22Rv1 (cell line): Measurements from ENCODE around the gene UGT1A5.

Experiments used
- ZFX ChIP-seq: fragments of 450-650 bp; IDR thresholded peaks from 2 replicates; pipeline ENCODE4 v1.6.1; 2017; ENCODE audit warnings: antibody characterized with exemption, borderline replicate concordance
- TF ChIP-seq, protein P1 (sequence below): fragments of 450-650 bp; IDR thresholded peaks from 2 replicates; pipeline ENCODE4 v1.5.1; 2017; ENCODE audit warnings: mild to moderate bottlenecking

GRCh38 chr2:233822101-233822771 lies 109.5 kb downstream of the UGT1A5 start:
- TF ChIP-seq, protein P1, sequence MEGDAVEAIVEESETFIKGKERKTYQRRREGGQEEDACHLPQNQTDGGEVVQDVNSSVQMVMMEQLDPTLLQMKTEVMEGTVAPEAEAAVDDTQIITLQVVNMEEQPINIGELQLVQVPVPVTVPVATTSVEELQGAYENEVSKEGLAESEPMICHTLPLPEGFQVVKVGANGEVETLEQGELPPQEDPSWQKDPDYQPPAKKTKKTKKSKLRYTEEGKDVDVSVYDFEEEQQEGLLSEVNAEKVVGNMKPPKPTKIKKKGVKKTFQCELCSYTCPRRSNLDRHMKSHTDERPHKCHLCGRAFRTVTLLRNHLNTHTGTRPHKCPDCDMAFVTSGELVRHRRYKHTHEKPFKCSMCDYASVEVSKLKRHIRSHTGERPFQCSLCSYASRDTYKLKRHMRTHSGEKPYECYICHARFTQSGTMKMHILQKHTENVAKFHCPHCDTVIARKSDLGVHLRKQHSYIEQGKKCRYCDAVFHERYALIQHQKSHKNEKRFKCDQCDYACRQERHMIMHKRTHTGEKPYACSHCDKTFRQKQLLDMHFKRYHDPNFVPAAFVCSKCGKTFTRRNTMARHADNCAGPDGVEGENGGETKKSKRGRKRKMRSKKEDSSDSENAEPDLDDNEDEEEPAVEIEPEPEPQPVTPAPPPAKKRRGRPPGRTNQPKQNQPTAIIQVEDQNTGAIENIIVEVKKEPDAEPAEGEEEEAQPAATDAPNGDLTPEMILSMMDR: no peak
- no peak for TF ChIP-seq ZFX
